Measurements from ENCODE around the gene GPC3.
A peak's percentile ranks its signal among the peaks of the same experiment; 100 is the strongest.
"Not testable (repeated sequence)": the region's sequence is repeated elsewhere in the genome, so short reads cannot be mapped to it uniquely, and the experiment has no call there.

The GPC3 gene

GRCh38 chrX:133541021-133541420 lies 444.4 kb downstream of the GPC3 start:
- Histone ChIP-seq H3K9me3 (ENCODE audit: control insufficient read depth, insufficient read depth, low read length) (peaks cover 6% of the 10 kb centered on the region; the same call in 1 of the 2 replicates), H3K27me3 (ENCODE audit: control insufficient read depth, insufficient read depth, low read length) (no peaks in the 10 kb centered on the region), H3K4me1 (ENCODE audit: control insufficient read depth, insufficient read depth, low read length) (peaks cover 6% of the 10 kb centered on the region), H3K36me3 (ENCODE audit: control insufficient read depth, insufficient read depth, low read length) (no peaks in the 10 kb centered on the region), H3K27ac (ENCODE audit: low read depth, low read length) (no peak overlapping the region), H3K9ac (ENCODE audit: low read depth, low read length) (no peak overlapping the region), H3K4me3 (ENCODE audit: low read depth, low read length) (no peak overlapping the region)

- H3K4me3 ChIP-seq (ENCODE audit: low read depth, low read length): no peak overlapping the region
Measured at GRCh38 chrX:133538148-133538547, 447.2 kb downstream of the GPC3 start.

GRCh38 chrX:133537142-133537541 lies 448.3 kb downstream of the GPC3 start:
- Histone ChIP-seq H3K27me3 (ENCODE audit: control insufficient read depth, insufficient read depth, low read length) (no peaks in the 10 kb centered on the region), H3K4me3 (ENCODE audit: low read depth, low read length) (no peak overlapping the region), H3K9ac (ENCODE audit: low read depth, low read length) (no peak overlapping the region), H3K9me3 (ENCODE audit: control insufficient read depth, insufficient read depth, low read length) (no peaks in the 10 kb centered on the region), H3K36me3 (ENCODE audit: control insufficient read depth, insufficient read depth, low read length) (no peaks in the 10 kb centered on the region; the same call in 1 of the 2 replicates), H3K27ac (ENCODE audit: low read depth, low read length) (no peak overlapping the region), H3K4me1 (ENCODE audit: control insufficient read depth, insufficient read depth, low read length) (peaks cover 6% of the 10 kb centered on the region)

More at GRCh38 chrX:133538148-133538547, 447.2 kb downstream of the GPC3 start:
- Histone ChIP-seq H3K9ac (ENCODE audit: low read depth, low read length) (no peak overlapping the region), H3K27ac (ENCODE audit: low read depth, low read length) (no peak overlapping the region), H3K9me3 (ENCODE audit: control insufficient read depth, insufficient read depth, low read length) (no peaks in the 10 kb centered on the region), H3K4me1 (ENCODE audit: control insufficient read depth, insufficient read depth, low read length) (peaks cover 6% of the 10 kb centered on the region), H3K27me3 (ENCODE audit: control insufficient read depth, insufficient read depth, low read length) (no peaks in the 10 kb centered on the region), H3K36me3 (ENCODE audit: control insufficient read depth, insufficient read depth, low read length) (no peaks in the 10 kb centered on the region; the same call in 1 of the 2 replicates)

GRCh38 chrX:133535066-133535465 lies 450.3 kb downstream of the GPC3 start:
- no peaks in the 10 kb centered on the region for H3K9me3 ChIP-seq (ENCODE audit: control insufficient read depth, insufficient read depth, low read length)
- no peak overlapping the region for H3K4me3 ChIP-seq (ENCODE audit: low read depth, low read length)
- H3K27me3 ChIP-seq (ENCODE audit: control insufficient read depth, insufficient read depth, low read length): no peaks in the 10 kb centered on the region
- no peaks in the 10 kb centered on the region; the same call in 1 of the 2 replicates for H3K36me3 ChIP-seq (ENCODE audit: control insufficient read depth, insufficient read depth, low read length)
- peaks cover 6% of the 10 kb centered on the region; the same call in 1 of the 2 replicates for H3K4me1 ChIP-seq (ENCODE audit: control insufficient read depth, insufficient read depth, low read length)
- no peak overlapping the region for H3K27ac ChIP-seq (ENCODE audit: low read depth, low read length)
- H3K9ac ChIP-seq (ENCODE audit: low read depth, low read length): no peak overlapping the region

- H3K4me3 ChIP-seq (ENCODE audit: low read depth, low read length): no peak overlapping the region
- no peaks in the 10 kb centered on the region for H3K27me3 ChIP-seq (ENCODE audit: control insufficient read depth, insufficient read depth, low read length)
Measured at GRCh38 chrX:133534172-133534571, 451.2 kb downstream of the GPC3 start.

GRCh38 chrX:133533249-133533648 lies 452.1 kb downstream of the GPC3 start:
- H3K4me3 ChIP-seq (ENCODE audit: low read depth, low read length): no peak overlapping the region
- H3K36me3 ChIP-seq (ENCODE audit: control insufficient read depth, insufficient read depth, low read length): no peaks in the 10 kb centered on the region; the same call in 1 of the 2 replicates
- no peaks in the 10 kb centered on the region for H3K27me3 ChIP-seq (ENCODE audit: control insufficient read depth, insufficient read depth, low read length)
- no peak overlapping the region for H3K27ac ChIP-seq (ENCODE audit: low read depth, low read length)
- no peak overlapping the region for H3K9ac ChIP-seq (ENCODE audit: low read depth, low read length)
- peaks cover 7% of the 10 kb centered on the region for H3K4me1 ChIP-seq (ENCODE audit: control insufficient read depth, insufficient read depth, low read length)
- H3K9me3 ChIP-seq (ENCODE audit: control insufficient read depth, insufficient read depth, low read length): no peaks in the 10 kb centered on the region

More at GRCh38 chrX:133534172-133534571, 451.2 kb downstream of the GPC3 start:
- Histone ChIP-seq H3K27ac (ENCODE audit: low read depth, low read length) (no peak overlapping the region), H3K4me1 (ENCODE audit: control insufficient read depth, insufficient read depth, low read length) (peaks cover 6% of the 10 kb centered on the region; the same call in 1 of the 2 replicates), H3K9me3 (ENCODE audit: control insufficient read depth, insufficient read depth, low read length) (no peaks in the 10 kb centered on the region), H3K36me3 (ENCODE audit: control insufficient read depth, insufficient read depth, low read length) (no peaks in the 10 kb centered on the region; the same call in 1 of the 2 replicates), H3K9ac (ENCODE audit: low read depth, low read length) (no peak overlapping the region)

- Histone ChIP-seq H3K9me3 (ENCODE audit: control insufficient read depth, insufficient read depth, low read length) (no peaks in the 10 kb centered on the region), H3K4me3 (ENCODE audit: low read depth, low read length) (no peak overlapping the region), H3K27me3 (ENCODE audit: control insufficient read depth, insufficient read depth, low read length) (no peaks in the 10 kb centered on the region), H3K4me1 (ENCODE audit: control insufficient read depth, insufficient read depth, low read length) (peaks cover 16% of the 10 kb centered on the region), H3K27ac (ENCODE audit: low read depth, low read length) (no peak overlapping the region), H3K9ac (ENCODE audit: low read depth, low read length) (no peak overlapping the region), H3K36me3 (ENCODE audit: control insufficient read depth, insufficient read depth, low read length) (no peaks in the 10 kb centered on the region; the same call in 1 of the 2 replicates)
Measured at GRCh38 chrX:133530960-133531359, 454.4 kb downstream of the GPC3 start.

GRCh38 chrX:133529578-133529977 lies 455.8 kb downstream of the GPC3 start:
- no peak overlapping the region for H3K9ac ChIP-seq (ENCODE audit: low read depth, low read length)
- no peaks in the 10 kb centered on the region for H3K9me3 ChIP-seq (ENCODE audit: control insufficient read depth, insufficient read depth, low read length)
- no peak overlapping the region for H3K27ac ChIP-seq (ENCODE audit: low read depth, low read length)
- H3K4me3 ChIP-seq (ENCODE audit: low read depth, low read length): no peak overlapping the region
- peaks cover 16% of the 10 kb centered on the region for H3K4me1 ChIP-seq (ENCODE audit: control insufficient read depth, insufficient read depth, low read length)
- H3K27me3 ChIP-seq (ENCODE audit: control insufficient read depth, insufficient read depth, low read length): no peaks in the 10 kb centered on the region
- H3K36me3 ChIP-seq (ENCODE audit: control insufficient read depth, insufficient read depth, low read length): no peaks in the 10 kb centered on the region; the same call in 1 of the 2 replicates

- H3K27me3 ChIP-seq (ENCODE audit: control insufficient read depth, insufficient read depth, low read length): no peaks in the 10 kb centered on the region
- H3K4me3 ChIP-seq (ENCODE audit: low read depth, low read length): no peak overlapping the region
- H3K27ac ChIP-seq (ENCODE audit: low read depth, low read length): peak overlapping the region; percentile 48
Measured at GRCh38 chrX:133527825-133528224, 457.6 kb downstream of the GPC3 start.

GRCh38 chrX:133527415-133527814 lies 458.0 kb downstream of the GPC3 start:
- H3K27ac ChIP-seq (ENCODE audit: low read depth, low read length): peak overlapping the region; percentile 70
- H3K36me3 ChIP-seq (ENCODE audit: control insufficient read depth, insufficient read depth, low read length): no peaks in the 10 kb centered on the region
- no peaks in the 10 kb centered on the region for H3K27me3 ChIP-seq (ENCODE audit: control insufficient read depth, insufficient read depth, low read length)

More at GRCh38 chrX:133527825-133528224, 457.6 kb downstream of the GPC3 start:
- H3K9me3 ChIP-seq (ENCODE audit: control insufficient read depth, insufficient read depth, low read length): no peaks in the 10 kb centered on the region
- H3K36me3 ChIP-seq (ENCODE audit: control insufficient read depth, insufficient read depth, low read length): no peaks in the 10 kb centered on the region
- H3K4me1 ChIP-seq (ENCODE audit: control insufficient read depth, insufficient read depth, low read length): peaks cover 16% of the 10 kb centered on the region
- H3K9ac ChIP-seq (ENCODE audit: low read depth, low read length): no peak overlapping the region

GRCh38 chrX:133526773-133527172 lies 458.6 kb downstream of the GPC3 start:
- peak overlapping the region; percentile 70 for H3K27ac ChIP-seq (ENCODE audit: low read depth, low read length)
- H3K36me3 ChIP-seq (ENCODE audit: control insufficient read depth, insufficient read depth, low read length); H3K9me3 ChIP-seq (ENCODE audit: control insufficient read depth, insufficient read depth, low read length); H3K9ac ChIP-seq (ENCODE audit: low read depth, low read length); H3K4me3 ChIP-seq (ENCODE audit: low read depth, low read length); H3K27me3 ChIP-seq (ENCODE audit: control insufficient read depth, insufficient read depth, low read length): not testable (repeated sequence)
- peaks cover 16% of the 10 kb centered on the region for H3K4me1 ChIP-seq (ENCODE audit: control insufficient read depth, insufficient read depth, low read length)

More at GRCh38 chrX:133527415-133527814, 458.0 kb downstream of the GPC3 start:
- H3K9ac ChIP-seq (ENCODE audit: low read depth, low read length): no peak overlapping the region
- no peaks in the 10 kb centered on the region for H3K9me3 ChIP-seq (ENCODE audit: control insufficient read depth, insufficient read depth, low read length)
- no peak overlapping the region for H3K4me3 ChIP-seq (ENCODE audit: low read depth, low read length)
- peaks cover 16% of the 10 kb centered on the region for H3K4me1 ChIP-seq (ENCODE audit: control insufficient read depth, insufficient read depth, low read length)
